Epithelial cell of prostate (primary cell): Measurements from ENCODE around the gene C10orf67.
"Not testable (repeated sequence)": the region's sequence is repeated elsewhere in the genome, so short reads cannot be mapped to it uniquely, and the experiment has no call there.

Source experiments
- DNase-seq: peaks from one replicate; pipeline ENCODE4 v3.0.0-alpha.2; 2011; ENCODE audit warnings: low read depth, low spot score
- H3K27ac ChIP-seq: fragments of 450-650 bp; 2 replicates; pipeline ENCODE4 v1.5.1; 2017; ENCODE audit warnings: mild to moderate bottlenecking

C10orf67 gene

DNA sequence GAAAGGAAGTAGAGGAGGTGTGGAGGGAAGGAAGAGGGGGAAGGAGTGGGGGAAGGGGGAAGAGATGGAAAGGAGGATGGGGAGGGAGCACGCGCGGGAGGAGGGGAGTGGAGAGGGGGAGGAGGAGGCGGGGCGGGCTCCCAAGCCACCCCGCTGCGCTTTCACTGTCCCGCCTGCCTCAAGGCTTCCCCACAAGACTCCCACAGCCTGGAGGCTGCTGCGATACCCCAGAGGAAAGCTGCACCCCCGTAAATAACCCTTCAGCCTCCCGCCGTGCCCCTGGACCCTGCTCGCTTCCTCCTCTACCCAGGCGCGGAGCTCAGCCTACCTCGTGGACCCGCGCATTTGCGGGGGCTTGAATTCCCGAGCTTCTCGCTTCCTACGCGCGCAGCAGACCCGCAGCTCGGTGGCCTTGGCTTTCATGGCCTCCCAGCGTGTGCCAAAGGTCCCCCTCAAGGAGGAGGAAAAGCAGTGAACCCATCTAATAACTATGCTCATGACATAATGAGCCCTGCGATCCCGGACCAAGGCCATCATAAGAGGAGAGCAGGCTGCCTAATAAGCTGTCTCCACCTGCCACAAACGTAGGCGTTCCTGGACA is at the start of gene C10orf67:
C10orf67 (minus strand) TSS at position 557 of the 601 bp plus-strand sequence; CDS start at position 534, 23 bp downstream.
- no peak for DNase-seq
- peak within 1 kb of the TSS; percentile 26 for H3K27ac ChIP-seq

DNA sequence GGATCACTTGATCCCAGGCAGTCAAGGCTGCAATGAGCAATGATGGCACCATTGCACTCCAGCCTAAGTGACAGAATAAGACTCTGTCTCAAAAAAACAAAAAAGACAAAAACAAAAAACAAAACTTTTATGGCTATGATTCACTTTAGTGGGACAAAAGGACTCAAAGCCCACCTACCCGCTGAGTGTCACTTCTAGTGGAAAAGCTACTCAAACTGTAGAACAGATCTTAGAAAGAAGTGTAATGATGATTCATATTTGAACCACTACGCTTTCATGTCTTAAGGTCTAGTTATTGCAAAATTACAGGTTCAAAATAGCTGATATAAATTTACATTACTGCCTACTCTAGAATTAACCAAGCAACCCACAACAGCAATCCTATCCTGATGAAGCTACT is 47.2 kb upstream of the C10orf67 start:
- no peak for DNase-seq
- no peak overlapping the region for H3K27ac ChIP-seq

DNA sequence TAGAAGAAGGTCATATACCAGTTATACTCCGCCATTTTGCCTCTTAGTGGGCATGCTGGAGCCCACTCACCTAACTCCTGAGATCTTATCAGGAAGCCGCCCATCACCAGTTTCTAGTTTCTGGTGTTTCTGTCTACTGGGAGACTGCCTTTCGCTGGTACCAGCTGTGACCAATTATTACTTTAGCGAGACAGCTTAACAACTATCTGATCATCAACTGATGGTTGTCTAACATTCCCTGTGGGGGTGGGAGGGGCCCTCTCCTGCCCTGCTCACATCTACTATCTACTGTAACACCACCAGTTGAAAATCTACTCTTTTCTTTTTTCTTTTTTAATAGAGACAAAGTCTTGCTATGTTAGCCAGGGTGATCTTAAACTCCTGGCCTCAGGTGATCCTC is 46.2 kb upstream of the C10orf67 start:
- no peak for DNase-seq
- no peak overlapping the region for H3K27ac ChIP-seq

DNA sequence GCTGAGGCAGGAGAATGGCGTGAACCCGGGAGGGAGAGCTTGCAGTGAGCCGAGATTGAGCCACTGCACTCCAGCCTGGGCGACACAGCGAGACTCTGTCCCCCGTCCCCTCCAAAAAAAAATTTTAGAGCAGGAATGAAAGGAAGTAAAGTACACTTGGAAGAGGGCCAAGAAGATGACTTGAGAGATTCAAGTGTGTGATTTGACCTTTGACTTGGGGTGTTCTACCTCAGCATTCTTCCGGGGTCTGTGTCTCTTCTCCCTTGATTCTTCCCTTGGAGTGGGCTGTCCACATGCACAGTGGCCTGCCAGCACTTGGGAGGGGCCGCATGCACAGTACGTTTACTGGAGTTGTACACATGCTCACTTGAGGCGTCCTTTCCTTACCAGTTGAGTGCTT is 45.8 kb upstream of the C10orf67 start:
- not testable (repeated sequence) for H3K27ac ChIP-seq, DNase-seq

DNA sequence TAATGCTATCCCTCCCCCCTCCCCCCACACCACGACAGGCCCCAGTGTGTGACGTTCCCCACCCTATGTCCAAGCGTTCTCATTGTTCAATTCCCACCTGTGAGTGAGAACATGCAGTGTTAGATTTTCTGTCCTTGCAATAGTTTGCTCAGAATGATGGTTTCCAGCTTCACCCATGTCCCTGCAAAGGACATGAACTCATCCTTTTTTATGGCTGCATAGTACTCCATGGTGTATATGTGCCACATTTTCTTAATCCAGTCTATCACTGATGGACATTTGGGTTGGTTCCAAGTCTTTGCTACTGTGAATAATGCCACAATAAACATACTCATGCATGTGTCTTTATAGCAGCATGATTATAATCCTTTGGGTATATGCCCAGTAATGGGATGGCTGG is 42.9 kb upstream of the C10orf67 start:
- H3K27ac ChIP-seq, DNase-seq: not testable (repeated sequence)

DNA sequence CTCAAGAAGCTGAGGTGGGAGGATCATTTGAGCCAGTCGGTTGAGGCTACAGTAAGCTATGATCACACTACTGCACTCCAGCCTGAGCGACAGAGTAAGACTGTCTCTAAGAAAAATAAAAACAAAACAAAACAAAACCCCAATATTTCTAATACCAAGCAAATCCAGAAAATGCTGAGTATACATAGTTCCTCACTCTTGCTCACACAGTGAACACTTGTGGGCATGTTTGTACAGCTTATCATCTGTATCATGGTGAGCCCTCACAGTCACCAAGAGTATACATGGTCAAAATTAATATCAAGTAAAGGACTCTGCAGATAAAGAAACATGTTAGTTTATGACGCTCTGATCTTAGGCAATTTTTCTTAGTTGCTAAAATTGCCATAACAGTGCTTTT is 41.5 kb upstream of the C10orf67 start:
- no peak for DNase-seq

DNA sequence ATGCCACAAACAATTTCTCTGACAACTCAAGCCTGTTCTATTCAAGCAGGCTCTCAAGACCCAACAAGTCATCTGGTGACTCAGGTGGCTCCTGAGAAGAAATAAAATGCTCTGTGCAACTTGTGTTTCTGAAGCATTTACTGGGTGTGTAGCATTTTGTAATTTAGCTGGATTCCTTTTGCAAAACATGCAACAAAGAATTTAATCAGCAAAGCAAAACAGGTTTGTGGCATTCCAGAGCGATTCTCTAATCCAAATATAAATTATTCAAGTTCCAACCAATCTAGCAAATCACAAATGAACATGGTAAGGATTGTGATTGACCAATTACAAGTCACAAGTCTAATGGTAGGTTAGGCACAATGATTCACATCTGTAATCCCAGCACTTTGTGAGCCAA is 39.8 kb upstream of the C10orf67 start:
- peak overlapping the region; percentile 85 for H3K27ac ChIP-seq
- DNase-seq: peak; percentile 95

More for the DNA sequence above, 41.5 kb upstream of the C10orf67 start:
- H3K27ac ChIP-seq: no peak overlapping the region

DNA sequence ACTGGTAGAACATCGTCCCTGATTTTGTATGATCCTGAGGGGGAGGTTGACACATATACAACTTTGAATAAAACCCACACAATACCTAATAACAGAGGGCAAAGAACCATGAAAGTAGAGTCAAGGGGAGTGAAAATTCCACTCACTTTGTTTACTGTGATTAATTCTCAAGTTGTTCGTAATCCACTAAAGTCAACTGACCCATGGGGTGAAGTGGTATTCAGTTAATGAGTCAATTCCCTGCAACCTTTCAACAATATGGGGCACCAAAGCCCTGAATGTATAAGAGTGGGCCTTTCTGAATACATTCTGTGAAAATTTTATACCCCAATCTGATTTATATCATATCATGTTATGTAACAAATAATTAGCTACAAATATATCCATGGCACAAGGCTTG is 39.0 kb upstream of the C10orf67 start:
- peak overlapping the region; percentile 85 for H3K27ac ChIP-seq
- DNase-seq: no peak

DNA sequence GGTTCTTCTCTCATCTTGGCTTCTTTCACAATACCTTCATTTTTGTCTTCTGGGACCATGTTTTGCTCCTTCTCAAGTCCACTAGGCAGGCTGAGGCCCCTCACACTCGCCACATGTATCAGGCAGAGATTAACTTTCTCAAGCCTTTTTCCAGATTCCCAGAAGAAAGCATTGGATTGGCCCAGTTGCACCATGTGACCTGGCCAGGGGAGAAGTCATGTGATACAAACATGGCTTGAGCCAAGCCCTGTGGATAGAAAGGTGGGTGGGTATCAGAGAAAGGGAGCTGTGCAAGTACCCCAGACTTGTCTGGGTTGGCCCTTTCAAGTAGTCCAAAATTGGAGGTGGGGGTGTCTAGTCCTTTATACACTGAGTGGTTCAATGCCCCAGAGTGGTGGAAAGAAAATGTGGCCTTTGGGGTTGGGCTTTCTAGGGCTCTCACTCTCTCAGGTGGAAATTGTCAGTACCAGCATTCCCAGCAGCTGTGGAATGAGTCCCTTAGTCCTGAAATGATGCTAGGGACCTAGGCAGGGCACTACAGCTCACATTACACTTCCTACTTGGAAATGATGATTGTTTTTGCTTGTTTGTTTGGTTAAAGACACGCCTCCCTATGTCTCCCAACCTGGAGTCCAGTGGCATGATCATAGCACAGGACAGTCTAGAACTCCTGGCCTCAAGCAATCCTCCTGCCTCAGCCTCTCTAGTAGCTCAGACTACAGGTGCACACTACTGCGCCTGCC is 36.9 kb upstream of the C10orf67 start:
- peak overlapping the region; percentile 20 for H3K27ac ChIP-seq
- DNase-seq: no peak

DNA sequence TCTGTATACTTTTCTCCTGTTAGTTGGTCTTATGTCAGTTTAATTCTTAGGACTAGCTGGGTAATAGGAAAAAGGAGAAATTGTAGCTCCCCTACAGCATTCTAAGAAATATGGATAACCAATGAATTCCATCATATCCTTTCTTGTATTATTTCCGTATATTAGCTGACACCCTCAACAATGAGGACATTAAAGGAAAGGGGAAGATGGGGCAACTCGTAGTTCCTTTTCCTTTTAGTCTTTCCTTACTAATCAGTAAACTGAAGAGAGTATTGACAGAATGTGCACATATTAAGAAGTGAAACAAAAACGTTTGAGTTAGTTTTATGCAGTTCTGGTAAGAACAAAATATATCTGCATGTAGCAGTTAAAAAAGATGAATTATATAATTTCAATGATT is 35.1 kb upstream of the C10orf67 start:
- H3K27ac ChIP-seq: no peak overlapping the region
- no peak for DNase-seq

DNA sequence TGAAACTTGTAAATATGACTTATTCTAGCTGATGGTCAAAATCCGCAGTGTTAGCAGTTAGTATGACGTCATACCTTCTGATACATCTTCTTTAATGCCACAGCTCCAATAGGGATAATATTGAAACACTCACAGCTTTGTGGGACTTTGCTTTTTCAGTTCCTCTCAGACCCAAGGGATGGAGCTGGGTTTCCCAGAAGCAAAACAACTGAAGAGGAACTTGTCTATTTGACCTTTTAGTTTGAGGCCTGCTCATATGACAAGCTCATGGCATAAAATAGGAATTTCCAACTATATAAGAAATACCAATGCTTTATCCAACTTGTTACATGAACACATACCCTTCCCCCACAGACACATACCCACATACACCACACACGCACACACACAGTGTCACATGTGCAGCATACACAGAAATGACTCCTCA is 31.6 kb upstream of the C10orf67 start:
- DNase-seq: no peak
- no peak overlapping the region for H3K27ac ChIP-seq

DNA sequence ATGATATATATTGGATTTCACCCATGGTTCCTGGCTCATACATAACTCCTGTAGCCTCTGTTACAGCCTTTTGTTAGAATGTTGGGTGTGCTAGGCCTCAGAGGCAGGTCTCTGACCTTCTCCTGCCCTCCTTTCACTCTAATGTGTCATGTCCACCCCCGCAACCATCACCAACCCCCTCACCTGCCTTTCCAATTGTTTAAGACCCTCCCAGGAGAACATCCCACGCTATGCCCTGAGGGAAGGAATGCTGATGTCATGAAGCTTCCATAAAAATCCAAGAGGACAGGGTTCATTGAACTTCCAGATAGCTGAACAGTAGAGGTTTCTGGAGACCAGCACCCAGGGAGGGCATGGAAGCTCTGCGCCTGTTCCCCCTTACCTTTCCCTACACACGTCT is 30.8 kb upstream of the C10orf67 start:
- DNase-seq: no peak
- H3K27ac ChIP-seq: no peak overlapping the region

DNA sequence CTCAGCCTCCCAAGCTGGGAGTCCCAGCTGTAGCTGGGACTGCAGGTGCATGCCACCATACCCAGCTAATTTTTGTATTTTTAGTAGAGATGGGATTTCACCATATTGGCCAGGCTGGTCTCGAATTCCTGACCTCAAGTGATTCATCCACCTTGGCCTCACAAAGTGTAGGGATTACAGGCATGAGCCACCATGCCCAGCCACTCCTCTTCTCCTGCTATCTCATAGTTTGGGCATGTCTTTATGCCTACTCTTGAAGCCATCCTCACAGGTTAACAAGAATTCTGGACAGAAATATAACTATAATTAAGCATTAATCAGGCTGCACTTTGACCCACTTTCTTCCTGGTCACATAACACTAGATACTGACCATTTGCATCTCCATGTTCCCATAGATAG is 28.6 kb upstream of the C10orf67 start:
- H3K27ac ChIP-seq: peak overlapping the region; percentile 76
- DNase-seq: no peak

DNA sequence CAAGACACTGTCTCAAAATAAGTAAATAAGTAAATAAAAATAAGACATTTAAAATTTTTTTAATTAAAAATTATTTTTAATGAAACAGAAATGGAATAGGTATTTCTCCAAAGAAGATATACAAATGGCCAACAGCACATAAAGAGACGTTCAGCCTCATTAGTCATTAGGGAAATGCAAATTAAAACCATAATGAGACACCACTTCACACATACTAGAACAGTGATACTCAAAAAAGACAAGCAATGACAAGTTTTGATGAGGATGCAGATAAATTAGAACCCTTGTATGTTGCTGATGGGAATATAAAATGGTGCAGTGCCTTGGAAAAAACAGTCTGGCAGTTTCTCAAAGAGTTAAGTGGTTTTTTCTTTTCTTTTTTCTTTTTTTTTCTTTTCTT is 26.5 kb upstream of the C10orf67 start:
- no peak overlapping the region for H3K27ac ChIP-seq
- DNase-seq: no peak

DNA sequence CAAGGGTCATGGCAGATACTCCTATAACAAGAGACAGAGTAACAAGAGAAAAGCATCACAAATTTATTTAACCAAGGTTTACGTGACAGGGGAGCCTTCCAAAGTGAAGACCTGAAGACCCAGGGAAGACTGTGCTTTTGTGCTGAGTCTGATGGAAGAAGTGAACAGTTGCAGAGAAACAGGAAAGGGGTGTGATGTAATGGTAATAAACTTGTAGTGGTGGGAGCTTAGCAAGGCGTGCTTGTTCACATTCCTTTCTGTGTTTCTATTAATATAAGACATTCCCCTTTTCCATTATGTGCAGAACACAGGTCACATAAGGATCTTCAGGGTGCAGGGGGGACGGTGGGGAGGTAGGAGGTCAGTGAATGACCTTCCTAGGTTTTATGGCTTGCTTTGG is 25.5 kb upstream of the C10orf67 start:
- H3K27ac ChIP-seq: no peak overlapping the region

DNA sequence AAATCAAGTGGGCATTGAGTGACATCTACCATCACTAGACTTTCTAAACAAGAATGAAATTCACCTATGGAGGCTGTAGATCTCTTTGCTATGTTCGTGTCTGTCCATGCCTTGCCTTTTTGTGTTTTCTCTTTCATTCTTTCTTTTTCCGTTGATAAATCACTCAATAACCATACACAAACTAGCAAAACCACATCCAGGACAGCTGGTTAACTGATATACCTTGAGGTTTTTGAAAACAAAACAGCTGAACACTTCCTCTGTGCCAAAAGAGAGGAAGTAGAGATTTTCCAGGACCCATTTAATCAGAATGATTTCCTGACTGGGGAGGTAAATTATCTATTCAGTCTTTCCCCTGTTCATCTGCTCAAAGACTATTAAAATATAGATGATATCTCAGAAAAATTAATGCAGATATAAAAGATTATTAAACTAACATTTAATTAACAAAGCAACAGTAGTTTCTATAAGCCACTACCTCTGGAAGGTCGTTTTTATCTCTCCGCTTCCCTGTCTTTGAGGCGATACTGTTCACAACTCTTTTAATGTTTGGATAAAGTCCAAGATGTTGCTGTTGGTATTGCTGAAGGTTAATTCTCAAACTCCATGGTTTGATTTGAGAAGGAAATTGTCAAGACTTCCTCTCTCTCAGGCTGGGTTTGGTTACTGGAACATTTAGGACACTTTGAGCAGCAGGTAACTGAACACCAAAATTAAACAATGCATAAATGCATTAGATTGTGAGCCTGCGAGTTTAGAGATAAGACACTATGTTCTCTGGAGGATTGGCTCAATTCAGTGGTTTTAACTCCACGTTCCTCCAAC is 24.4 kb upstream of the C10orf67 start:
- DNase-seq: no peak
- no peak overlapping the region for H3K27ac ChIP-seq

More for the DNA sequence above, 25.5 kb upstream of the C10orf67 start:
- DNase-seq: no peak

DNA sequence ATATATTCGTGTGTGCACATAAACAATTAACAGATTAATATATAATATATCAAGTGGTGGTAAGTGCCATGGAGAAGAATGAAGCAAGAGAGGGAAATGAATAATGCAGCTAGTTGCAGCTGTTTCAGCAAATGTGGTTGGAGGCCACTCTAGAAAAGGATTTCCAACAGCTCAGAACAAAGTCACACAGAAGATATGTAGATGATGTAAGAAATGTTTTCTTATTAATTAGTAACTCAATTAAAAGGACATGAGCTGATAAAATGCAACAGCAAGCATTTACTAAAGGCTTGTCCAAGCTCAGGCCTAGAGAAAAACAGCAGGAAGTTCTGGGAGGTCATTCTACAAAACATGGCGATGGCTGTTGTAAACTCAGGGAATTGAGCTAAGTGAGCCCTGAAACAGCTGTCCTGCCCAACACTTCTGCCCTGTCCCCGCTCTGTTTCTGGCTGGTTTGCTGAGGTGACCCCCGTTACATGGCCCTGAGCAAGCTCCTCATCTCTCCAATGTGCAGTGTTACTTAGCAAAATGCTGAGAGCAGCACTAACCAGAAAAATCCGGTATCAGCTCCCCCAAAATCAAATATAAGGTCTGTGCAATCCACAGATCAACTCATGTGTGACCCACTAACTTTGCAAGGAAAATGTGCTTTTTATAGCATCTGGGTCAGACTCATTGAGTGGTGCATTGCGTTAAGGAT is 23.4 kb upstream of the C10orf67 start:
- DNase-seq: no peak
- H3K27ac ChIP-seq: no peak overlapping the region

DNA sequence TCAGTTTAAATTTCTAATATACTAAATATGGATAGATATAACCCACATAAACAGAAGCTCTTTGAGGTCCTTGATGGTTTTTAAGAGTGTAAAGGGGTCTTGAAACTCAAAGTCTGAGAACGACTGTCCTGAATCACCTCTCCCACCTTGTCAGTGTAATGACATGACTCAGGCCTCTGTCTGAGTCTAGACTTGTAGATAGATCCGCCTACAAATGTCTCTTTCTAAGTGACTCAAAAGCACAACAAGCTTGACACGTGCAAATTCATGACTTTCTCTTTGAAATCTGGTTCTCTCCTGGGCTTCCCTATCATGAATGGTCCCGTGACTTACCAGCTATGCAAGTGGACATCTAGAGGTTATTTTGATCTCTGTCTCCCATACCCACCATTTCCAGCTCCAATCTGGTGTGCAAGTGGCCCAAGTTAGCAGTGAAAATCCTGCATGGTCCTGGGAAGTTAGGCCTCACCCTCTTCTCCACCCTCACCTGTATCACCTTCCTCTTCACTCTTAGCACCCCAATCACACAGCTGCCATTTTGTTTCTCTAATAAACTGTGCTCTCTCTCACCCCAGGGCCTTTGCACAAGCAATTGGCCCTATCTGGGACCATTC is 20.9 kb upstream of the C10orf67 start:
- DNase-seq: peak; percentile 85
- H3K27ac ChIP-seq: not testable (repeated sequence)

DNA sequence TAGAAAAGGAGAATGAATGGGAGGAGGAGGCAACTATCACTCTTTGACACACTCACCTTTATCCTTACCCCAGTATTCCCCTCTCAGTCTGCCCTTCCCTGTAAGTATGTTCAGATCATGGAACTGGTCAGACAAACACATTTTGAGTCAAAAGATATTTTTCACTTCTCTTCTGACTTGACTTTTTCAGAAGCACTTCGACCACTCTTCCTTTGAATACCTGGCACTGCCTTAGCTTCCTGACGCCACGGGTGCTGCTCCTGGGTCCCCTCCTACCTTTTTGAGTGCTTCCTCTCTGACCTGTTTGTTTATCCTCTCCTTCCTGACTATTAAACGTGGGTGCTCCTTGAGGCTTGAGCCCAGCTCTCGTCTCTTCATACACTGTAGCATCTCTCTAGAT is 19.8 kb upstream of the C10orf67 start:
- DNase-seq: no peak
- no peak overlapping the region for H3K27ac ChIP-seq

DNA sequence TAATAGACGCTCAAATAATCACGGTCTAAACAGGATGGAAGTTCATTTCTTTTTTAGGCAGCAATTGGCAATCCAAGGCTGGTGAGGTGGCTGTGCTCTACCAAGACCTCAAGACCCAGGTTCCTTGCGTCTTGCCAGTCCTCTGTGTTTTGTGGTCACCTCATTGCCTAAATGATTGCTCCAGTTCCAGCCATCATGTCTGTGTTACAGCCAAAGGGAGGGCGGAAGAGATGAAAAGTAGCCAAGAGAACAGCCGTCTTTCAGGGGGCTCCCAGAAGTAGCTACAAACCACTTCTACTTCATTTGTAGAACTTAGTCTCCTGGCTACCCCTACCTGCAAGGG is 19.2 kb upstream of the C10orf67 start:
- H3K27ac ChIP-seq: no peak overlapping the region
- no peak for DNase-seq
